H1 (cell line): Measurements from ENCODE around the gene FXR2. TPM values are rescaled to one million over a fixed set of nuclear protein-coding genes. Genes with fewer than 3 reads are reported as not detected.

Experiments
- CTCF ChIA-PET: fragments of 300-600 bp; sonication (Branson Sonifier 250); formaldehyde crosslinking; loops from one replicate; lab custom pipeline; 2021; ENCODE audit not compliant: partially characterized antibody; lab: Charles Lee
- POLR2A ChIA-PET: fragments of 300-600 bp; sonication (Branson Sonifier 250); formaldehyde crosslinking; loops from one replicate; lab custom pipeline; 2021; ENCODE audit warnings: inconsistent platforms; ENCODE audit not compliant: partially characterized antibody; lab: Charles Lee
- DNase-seq, 2 experiments: peaks; one replicate each; pipeline versions ENCODE4 v3.0.0 to v3.0.0-alpha.2; 2010 to 2022; ENCODE audit warnings: low spot score in 2 of 2, low read depth in 1 of 2, mixed read lengths in 1 of 2
- FAIRE-seq: peaks from 2 replicates; lab custom pipeline; 2011; peaks lifted over from hg19 to GRCh38; lab: Jason Lieb, UNC
- H2AFZ ChIP-seq: 2 replicates; pipeline ENCODE4 v1.8.1; 2012; ENCODE audit warnings: low read length, inconsistent platforms
- H2AK5ac ChIP-seq: 2 replicates; pipeline ENCODE4 v1.6.1; 2013; ENCODE audit warnings: low read depth, low read length
- H2BK120ac ChIP-seq: replicated peaks from 2 replicates; pipeline ENCODE3; 2013; ENCODE audit warnings: low read depth, low read length, inconsistent platforms
- H2BK12ac ChIP-seq: 2 replicates; pipeline ENCODE4 v1.6.1; 2013; ENCODE audit warnings: low read depth, low read length
- H2BK15ac ChIP-seq: 2 replicates; pipeline ENCODE4 v1.6.1; 2013; ENCODE audit warnings: low read length
- H2BK20ac ChIP-seq: 2 replicates; pipeline ENCODE4 v1.6.1; 2013; ENCODE audit warnings: low read length
- H2BK5ac ChIP-seq: 2 replicates; pipeline ENCODE4 v1.6.1; 2013; ENCODE audit warnings: low read depth, low read length
- H3K14ac ChIP-seq: 2 replicates; pipeline ENCODE4 v1.6.1; 2013; ENCODE audit warnings: inconsistent platforms; ENCODE audit not compliant: insufficient read length
- H3K18ac ChIP-seq: 2 replicates; pipeline ENCODE4 v1.6.1; 2013; ENCODE audit warnings: low read length; ENCODE audit errors: extremely low read depth
- H3K23ac ChIP-seq: 2 replicates; pipeline ENCODE4 v1.6.1; 2013; ENCODE audit warnings: inconsistent platforms; ENCODE audit not compliant: insufficient read length
- H3K23me2 ChIP-seq: 2 replicates; pipeline ENCODE4 v1.6.1; 2013; ENCODE audit warnings: low read depth, low read length
- H3K27ac ChIP-seq: 2 replicates; pipeline ENCODE4 v1.6.1; 2011; ENCODE audit warnings: low read depth, low read length, inconsistent platforms
- H3K27me3 ChIP-seq, 4 experiments: replicated peaks in 1 of 4; 1 replicate in 1 of 4; 2 replicates in 3 of 4; pipeline versions ENCODE4 v1.6.1 to v1.8.1; 2011 to 2013; ENCODE audit warnings: low read length in 3 of 4, mild to moderate bottlenecking in 3 of 4, inconsistent platforms in 2 of 4, mixed read lengths in 2 of 4, moderate library complexity in 1 of 4; ENCODE audit not compliant: control insufficient read depth in 3 of 4, insufficient read depth in 3 of 4; ENCODE audit errors: extremely low read depth in 1 of 4
- H3K36me3 ChIP-seq, 4 experiments: 2 replicates each; pipeline versions ENCODE4 v1.6.1 to v1.8.1; 2011 to 2013; ENCODE audit warnings: mild to moderate bottlenecking in 4 of 4, low read length in 3 of 4, moderate library complexity in 2 of 4, control low read depth in 1 of 4, inconsistent platforms in 1 of 4; ENCODE audit not compliant: insufficient read depth in 4 of 4, control insufficient read depth in 2 of 4
- H3K4ac ChIP-seq: replicated peaks from 2 replicates; pipeline ENCODE3; 2013; ENCODE audit warnings: low read length, low read depth, mixed read lengths, inconsistent platforms; ENCODE audit not compliant: insufficient read length
- H3K4me1 ChIP-seq, 4 experiments: replicated peaks in 1 of 4; 1 replicate in 1 of 4; 2 replicates in 3 of 4; pipeline versions ENCODE4 v1.6.1 to v1.8.1; 2011 to 2013; ENCODE audit warnings: low read length in 3 of 4, inconsistent platforms in 2 of 4, mixed read lengths in 1 of 4; ENCODE audit not compliant: insufficient read depth in 4 of 4, control insufficient read depth in 3 of 4
- H3K4me2 ChIP-seq, 2 experiments: 2 replicates each; pipeline versions ENCODE4 v1.6.1 to v1.8.1; 2011 to 2013; ENCODE audit warnings: low read depth in 2 of 2, low read length in 2 of 2, control low read depth in 1 of 2, inconsistent platforms in 1 of 2, mild to moderate bottlenecking in 1 of 2; ENCODE audit not compliant: insufficient read depth in 1 of 2
- H3K4me3 ChIP-seq, 4 experiments: fragments of 200-600, 300-600 bp in 1 of 4; sonication (generic), shearing (Covaris generic), sonication (Bioruptor Twin) in 1 of 4; 2 replicates each; pipeline versions ENCODE4 v1.5.1 to v1.8.1; 2011 to 2016; ENCODE audit warnings: low read length in 4 of 4, low read depth in 3 of 4, control low read depth in 2 of 4, inconsistent platforms in 2 of 4, mild to moderate bottlenecking in 2 of 4, mixed read lengths in 1 of 4, moderate library complexity in 1 of 4; ENCODE audit not compliant: insufficient read depth in 2 of 4; ENCODE audit errors: extremely low read depth in 1 of 4
- H3K56ac ChIP-seq: replicated peaks from 2 replicates; pipeline ENCODE3; 2013; ENCODE audit warnings: low read depth, mild to moderate bottlenecking, mixed read lengths, low read length, inconsistent platforms; ENCODE audit not compliant: insufficient read length
- H3K79me1 ChIP-seq: 2 replicates; pipeline ENCODE4 v1.6.1; 2013; ENCODE audit warnings: low read depth, low read length, control low read depth
- H3K79me2 ChIP-seq, 2 experiments: 2 replicates each; pipeline versions ENCODE4 v1.6.1 to v1.8.1; 2012 to 2013; ENCODE audit warnings: low read length in 2 of 2, mild to moderate bottlenecking in 2 of 2, inconsistent platforms in 1 of 2; ENCODE audit not compliant: insufficient read depth in 2 of 2, control insufficient read depth in 1 of 2
- H3K9ac ChIP-seq, 4 experiments: replicated peaks in 1 of 4; 1 replicate in 1 of 4; 2 replicates in 3 of 4; pipeline versions ENCODE4 v1.6.1 to v1.8.1; 2011 to 2013; ENCODE audit warnings: low read depth in 3 of 4, low read length in 3 of 4, control low read depth in 2 of 4, mild to moderate bottlenecking in 2 of 4, moderate library complexity in 2 of 4, inconsistent platforms in 1 of 4; ENCODE audit errors: extremely low read depth in 1 of 4
- H3K9me3 ChIP-seq, 2 experiments: 2 replicates each; pipeline versions ENCODE4 v1.6.1 to v1.8.1; 2012 to 2013; ENCODE audit warnings: mild to moderate bottlenecking in 2 of 2, moderate library complexity in 2 of 2, control low read depth in 1 of 2, inconsistent platforms in 1 of 2, low read depth in 1 of 2, low read length in 1 of 2, mixed read lengths in 1 of 2; ENCODE audit not compliant: insufficient read depth in 2 of 2
- H4K20me1 ChIP-seq, 2 experiments: replicated peaks in 1 of 2; 2 replicates each; pipeline versions ENCODE3 to v1.8.1; 2011 to 2013; ENCODE audit warnings: inconsistent platforms in 2 of 2, low read length in 2 of 2, mild to moderate bottlenecking in 1 of 2; ENCODE audit not compliant: insufficient read depth in 2 of 2, control insufficient read depth in 1 of 2
- H4K5ac ChIP-seq: 2 replicates; pipeline ENCODE4 v1.6.1; 2013; ENCODE audit warnings: low read length, low read depth, mixed read lengths, inconsistent platforms; ENCODE audit not compliant: insufficient read length
- H4K8ac ChIP-seq: 2 replicates; pipeline ENCODE4 v1.8.0; 2013; ENCODE audit warnings: mild to moderate bottlenecking, moderate library complexity, low read length, inconsistent platforms; ENCODE audit not compliant: insufficient read depth; ENCODE audit errors: extremely low read depth
- H4K91ac ChIP-seq: replicated peaks from 2 replicates; pipeline ENCODE3; 2013; ENCODE audit warnings: low read length, mixed read lengths, inconsistent platforms; ENCODE audit not compliant: insufficient read length
- EP300 ChIP-seq, 2 experiments: IDR thresholded peaks; 1 replicate in 1 of 2; 2 replicates in 1 of 2; pipeline ENCODE4 v1.6.1; 2011 to 2012; ENCODE audit warnings: low read depth in 2 of 2, low read length in 2 of 2, mild to moderate bottlenecking in 2 of 2, borderline replicate concordance in 1 of 2, inconsistent platforms in 1 of 2, moderate library complexity in 1 of 2
- JUN ChIP-seq: IDR thresholded peaks from 2 replicates; pipeline ENCODE4 v1.6.1; 2011; ENCODE audit warnings: low read depth, mild to moderate bottlenecking, improper control_type of control experiment, low read length
- RAD21 ChIP-seq, 2 experiments: IDR thresholded peaks in 1 of 2; conservative IDR thresholded peaks in 1 of 2; 2 replicates each; pipeline ENCODE4 v1.6.1; 2011; ENCODE audit warnings: low read depth in 2 of 2, low read length in 2 of 2, improper control_type of control experiment in 1 of 2, inconsistent platforms in 1 of 2, mild to moderate bottlenecking in 1 of 2, moderate library complexity in 1 of 2
- SAP30 ChIP-seq: fragments of 300-600 bp; sonication (generic); IDR thresholded peaks from 2 replicates; pipeline ENCODE4 v1.7.1; 2012; ENCODE audit warnings: low read length, moderate library complexity, mild to moderate bottlenecking, inconsistent platforms; ENCODE audit not compliant: insufficient read depth, insufficient replicate concordance
- SIRT6 ChIP-seq: IDR thresholded peaks from one replicate; pipeline ENCODE4 v1.7.1; 2012; ENCODE audit warnings: low read length, inconsistent platforms
- WGBS, 2 experiments: shearing (Covaris generic) in 1 of 2; methylation state at CpG; one replicate each; pipeline versions ENCODE4 v1.1.6 to v1.1.7; 2013 to 2015; ENCODE audit warnings: low lambda C conversion rate in 2 of 2, mixed read lengths in 2 of 2, inconsistent platforms in 1 of 2, low coverage in 1 of 2, missing lambda C conversion rate in 1 of 2; ENCODE audit not compliant: insufficient replicate concordance in 2 of 2, insufficient coverage in 1 of 2, insufficient read length in 1 of 2; ENCODE audit errors: extremely low coverage in 1 of 2, missing lambda C conversion rate in 1 of 2; 5-methylcytosine and 5-hydroxymethylcytosine counted together
- polyA plus RNA-seq, 7 experiments: library from polyadenylated mRNA; depleted of rRNA in 3 of 7; stranded (reverse) in 5 of 7; unstranded in 2 of 7; fragments of >200 nt in 5 of 7; fragments of 200-250 nt in 2 of 7; gene quantifications; 1 replicate in 5 of 7; 2 replicates in 1 of 7; 4 replicates in 1 of 7; pipeline versions ENCODE4 v1.2.1 to v1.2.3, GENCODE V29; 2011 to 2013; ENCODE audit warnings: missing spikeins in 2 of 7, mixed read lengths in 2 of 7
- total RNA-seq: library from RNA; stranded (reverse); fragmentation: NEBNext Ultra II Directional; extraction: Animal tissue kit (Norgen Biotek cat#: 25700); gene quantifications from 2 replicates; pipeline ENCODE4 v1.2.1, GENCODE V29; 2021

FXR2 gene
- total and polyA plus RNA-seq, 2 of the 8 experiments (the other 6 are each of a cell fraction or from before 2014, with no cell fraction given), result 26.2 to 44.0 TPM

DNA sequence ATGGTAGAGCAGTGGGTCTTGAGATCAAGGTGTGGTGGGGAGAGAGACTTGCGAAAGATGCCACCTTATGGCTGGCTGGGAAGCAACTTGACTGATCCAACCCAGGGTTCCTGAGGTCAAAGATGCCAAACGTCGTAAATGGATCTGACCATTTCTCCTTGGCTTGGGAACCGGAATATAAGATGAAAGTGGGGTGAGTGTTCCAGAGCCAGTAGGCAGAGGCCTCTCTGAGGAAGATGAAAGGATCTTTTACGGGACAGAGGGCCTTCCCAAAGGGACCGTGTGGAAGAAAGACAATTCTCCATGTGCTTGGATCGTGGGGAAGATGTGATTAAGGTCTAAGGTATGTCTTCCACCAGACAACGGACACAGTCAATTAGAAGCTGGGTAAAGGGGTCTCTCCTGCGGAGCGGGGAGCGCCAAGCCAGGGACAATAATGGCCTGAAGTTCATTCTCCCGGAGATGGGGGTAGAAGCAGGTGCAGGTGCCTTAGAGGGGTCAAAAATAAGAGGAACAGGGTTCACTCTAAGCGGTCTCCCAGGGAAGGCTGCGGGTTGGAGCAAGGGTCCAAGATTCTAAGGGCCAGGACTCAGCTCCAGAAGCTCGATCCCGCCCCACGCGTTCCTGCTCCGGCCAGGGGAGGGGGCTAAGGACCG is 800 bp downstream of the FXR2 start:
- Histone ChIP-seq H3K4me3 (peak overlapping the region; percentile 87 to 95 (median 92)), H2BK15ac (no peak overlapping the region), H4K8ac (no peak overlapping the region), H3K56ac (no peak overlapping the region), H3K27me3 (no peaks in the 10 kb centered on the region), H3K9ac (peak overlapping the region; percentile 56 to 74 (median 60)), H3K9me3 (no peaks in the 10 kb centered on the region), H3K23me2 (peaks cover 6% of the 10 kb centered on the region), H4K91ac (peak overlapping the region; percentile 22), H2BK120ac (no peak overlapping the region), H3K27ac (peak overlapping the region; percentile 52; the same call in 1 of the 2 replicates), H3K4me2 (peak overlapping the region; percentile 88 to 94), H3K79me2 (peaks cover 4 to 41% of the 10 kb centered on the region in 2 experiments; a peak in 3 of 4 replicates), H3K14ac (no peak overlapping the region), H2BK12ac (no peak overlapping the region), H3K4ac (no peak overlapping the region), H3K4me1 (peaks cover 0 to 5% (median 1%) of the 10 kb centered on the region in 4 experiments; a peak in 4 of 7 replicates), H2AFZ (no peak overlapping the region), H3K36me3 (peaks cover 0 to 12% (median 0%) of the 10 kb centered on the region in 4 experiments; a peak in 2 of 8 replicates), H2AK5ac (no peak overlapping the region), H4K5ac (no peak overlapping the region), H3K23ac (no peak overlapping the region), H2BK20ac (no peak overlapping the region), H4K20me1 (peaks cover 0 to 11% of the 10 kb centered on the region in 2 experiments), H3K79me1 (peaks cover 20% of the 10 kb centered on the region), H2BK5ac (no peak overlapping the region), H3K18ac (no peak overlapping the region)
- FAIRE-seq (no peak), DNase-seq (no peak)
- TF ChIP-seq SAP30, result peak; percentile 27
- TF ChIP-seq RAD21 (IDR thresholded peaks at IDR 0.05 in 1 of 2, conservative IDR thresholded peaks at IDR 0.05 in 1 of 2; ENCODE audit: low read depth in 2 of 2, low read length in 2 of 2), result peak in 1 of 2 experiments; percentile 10; a peak in 1 of 4 replicates
- TF ChIP-seq SIRT6, result no peak
- no peak for TF ChIP-seq EP300 (IDR thresholded peaks at IDR 0.05; ENCODE audit: borderline replicate concordance in 1 of 2, low read depth in 2 of 2, low read length in 2 of 2)
- TF ChIP-seq JUN, result no peak
- WGBS, 2 experiments, result 16% methylated on average over 20 of the region's 20 CpGs; no CpG with 5 or more reads in 1 of the 2 experiments
- ChIA-PET CTCF (interaction anchor here (0.6 to 13.4 kb wide), 14 partner anchors 10 to 275 kb away, joined by 3 to 92 read pairs (median 4); partner anchors contain the start of genes ATP1B2, SAT2, SHBG and SOX15), POLR2A (interaction anchor here (1.0 to 79.4 kb wide), 10 partner anchors 13 to 129 kb away, joined by 3 to 2272 read pairs (median 9); partner anchors contain the start of genes ATP1B2, CD68, MPDU1 and SAT2)
